Inferior parietal cortex (tissue), 1 donor: ENCODE results near the gene TFCP2L1.

ENCODE experiments used
- DNase-seq: peaks from one replicate; pipeline ENCODE4 v3.0.0-alpha.2; 2016; ENCODE audit errors: extremely low spot score

Gene TFCP2L1

GRCh38 chr2:121173112-121173511 lies 111.9 kb downstream of the TFCP2L1 start:
- DNase-seq = no peak

- no peak for DNase-seq
Measured at GRCh38 chr2:121172456-121172855, 112.5 kb downstream of the TFCP2L1 start.

GRCh38 chr2:121171625-121172119 lies 113.3 kb downstream of the TFCP2L1 start:
- DNase-seq = no peak

DNA sequence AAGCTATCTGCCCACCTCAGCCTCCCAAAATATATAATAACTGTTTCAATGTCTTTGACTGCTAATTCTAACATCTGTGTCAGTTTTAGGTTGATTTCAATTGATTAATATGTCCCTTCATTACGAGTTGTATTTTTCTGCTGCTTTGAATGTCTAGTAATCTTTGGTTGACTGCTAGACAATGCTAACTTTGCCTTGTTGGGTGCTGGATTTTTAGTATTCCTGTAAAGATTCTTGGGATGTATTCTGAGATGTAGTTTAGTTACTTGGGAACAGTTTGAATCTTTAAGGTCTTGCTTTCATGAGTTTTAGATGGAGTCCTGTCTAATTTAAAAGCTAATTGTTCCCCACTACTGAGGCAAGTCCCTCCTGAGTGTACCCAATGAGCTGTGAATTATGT lies 114.4 kb downstream of the TFCP2L1 start:
- no peak for DNase-seq

DNA sequence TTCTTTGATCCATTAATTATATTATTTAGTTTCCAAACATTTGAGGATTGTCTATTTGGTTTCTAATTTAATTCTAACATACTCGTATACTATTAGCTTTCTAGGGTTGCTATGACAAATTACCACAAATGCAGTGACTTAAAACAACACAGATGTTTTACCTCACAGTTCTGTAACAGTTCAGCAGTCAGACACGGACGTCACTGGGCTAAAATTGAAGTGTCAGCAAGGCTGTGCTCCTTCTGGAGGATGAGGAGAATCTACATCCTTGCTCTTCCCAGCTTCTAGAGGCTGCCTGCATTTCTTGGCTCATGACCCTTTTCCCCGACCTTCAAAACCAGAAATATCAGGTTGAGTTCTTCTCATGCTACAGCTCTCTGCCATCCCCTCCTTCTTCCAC lies 117.6 kb downstream of the TFCP2L1 start:
- DNase-seq = no peak
